GM12878 (cell line): ENCODE results near the gene PFKFB3. TPM values are rescaled to one million over a fixed set of nuclear protein-coding genes. Genes with fewer than 3 reads are reported as not detected.
A peak's percentile ranks its signal among the peaks of the same experiment; 100 is the strongest.

ENCODE experiments used
- CBFB ChIP-seq: IDR thresholded peaks from 2 replicates; pipeline ENCODE4 v1.6.1; 2016; ENCODE audit warnings: antibody characterized with exemption, low read depth
- EP300 ChIP-seq, 2 experiments: fragments of 150-350 bp in 1 of 2; IDR thresholded peaks; 2 replicates each; pipeline ENCODE4 v1.6.1; 2011 to 2012; ENCODE audit warnings: low read depth in 2 of 2, low read length in 2 of 2, borderline replicate concordance in 1 of 2, improper control_type of control experiment in 1 of 2, inconsistent platforms in 1 of 2; ENCODE audit not compliant: control insufficient read depth in 1 of 2
- FOS ChIP-seq: IDR thresholded peaks from 3 replicates; pipeline ENCODE4 v1.6.1; 2011; ENCODE audit warnings: borderline replicate concordance; ENCODE audit not compliant: insufficient read length; ENCODE audit errors: extremely low read depth
- FOXM1 ChIP-seq: IDR thresholded peaks from 2 replicates; pipeline ENCODE4 v1.6.1; 2012; ENCODE audit warnings: low read depth, mild to moderate bottlenecking, inconsistent platforms, low read length, moderate library complexity
- HDAC2 ChIP-seq: fragments of 200-600 bp; sonication (generic); IDR thresholded peaks from 2 replicates; pipeline ENCODE4 v1.6.1; 2017
- IKZF2 ChIP-seq, 2 experiments: fragments of 450-650 bp; IDR thresholded peaks; 2 replicates each; pipeline ENCODE4 v1.6.1; 2017; ENCODE audit warnings: mild to moderate bottlenecking in 2 of 2, moderate library complexity in 2 of 2
- NBN ChIP-seq: fragments of 450-650 bp; IDR thresholded peaks from 2 replicates; pipeline ENCODE4 v1.6.1; 2016
- NFXL1 ChIP-seq: fragments of 450-650 bp; IDR thresholded peaks from 2 replicates; pipeline ENCODE4 v1.6.1; 2017; ENCODE audit warnings: antibody characterized with exemption, mild to moderate bottlenecking, borderline replicate concordance
- POU2F2 ChIP-seq: IDR thresholded peaks from 3 replicates; pipeline ENCODE4 v1.6.1; 2011; ENCODE audit warnings: low read depth, mild to moderate bottlenecking, low read length, borderline replicate concordance
- RFX5 ChIP-seq: IDR thresholded peaks from 2 replicates; pipeline ENCODE4 v1.6.1; 2011; ENCODE audit warnings: low read depth, low read length, improper control_type of control experiment
- SIN3A ChIP-seq: IDR thresholded peaks from 2 replicates; pipeline ENCODE4 v1.6.1; 2012; ENCODE audit warnings: low read depth, low read length, improper control_type of control experiment
- STAT3 ChIP-seq: IDR thresholded peaks from 2 replicates; pipeline ENCODE4 v1.6.1; 2011; ENCODE audit warnings: low read depth, low read length, improper control_type of control experiment
- TBL1XR1 ChIP-seq: IDR thresholded peaks from 2 replicates; pipeline ENCODE4 v1.6.1; 2012; ENCODE audit warnings: low read depth, low read length, improper control_type of control experiment
- polyA plus RNA-seq, 11 experiments: library from polyadenylated mRNA; depleted of rRNA in 4 of 11; unstranded in 6 of 11; stranded (reverse) in 5 of 11; fragments of >200 nt; fragmentation: Nextera tagmentation in 4 of 11; fragmentation: Illumina TruSeq in 1 of 11; extraction: Ambion mirVana in 4 of 11; extraction: Trizol in 1 of 11; gene quantifications; 1 replicate in 1 of 11; 2 replicates in 10 of 11; pipeline versions ENCODE4 v1.2.1 to v1.2.3, GENCODE V29; 2011 to 2016; ENCODE audit warnings: inconsistent platforms in 2 of 11, missing spikeins in 2 of 11, low read depth in 1 of 11
- total RNA-seq, 4 experiments: library from RNA; depleted of rRNA in 3 of 4; stranded (reverse); fragments of >200 nt in 3 of 4; fragmentation: Illumina TruSeq in 1 of 4; extraction: Trizol in 1 of 4; gene quantifications; 2 replicates each; pipeline versions ENCODE4 v1.2.1 to v1.2.3, GENCODE V29; 2013 to 2021
- TF ChIP-seq, protein P1 (sequence below): IDR thresholded peaks from 2 replicates; pipeline ENCODE4 v1.6.1; 2011; ENCODE audit warnings: low read depth, mild to moderate bottlenecking, low read length, moderate library complexity, borderline replicate concordance; ENCODE audit errors: extremely low read depth
- TF ChIP-seq, protein P2 (sequence below): IDR thresholded peaks from 2 replicates; pipeline ENCODE4 v1.6.1; 2011; ENCODE audit warnings: mild to moderate bottlenecking, low read depth, low read length, moderate library complexity; ENCODE audit not compliant: insufficient replicate concordance
- TF ChIP-seq, protein P3 (sequence below): fragments of 450-650 bp; IDR thresholded peaks from 2 replicates; pipeline ENCODE4 v1.6.1; 2017; ENCODE audit warnings: mild to moderate bottlenecking, moderate library complexity
- TF ChIP-seq, protein P4 (sequence below): IDR thresholded peaks from 2 replicates; pipeline ENCODE4 v1.6.1; 2012; ENCODE audit warnings: mild to moderate bottlenecking, low read depth, low read length

Gene PFKFB3
- total and polyA plus RNA-seq, 10 of the 15 experiments (the other 5 are each of a cell fraction or from before 2014, with no cell fraction given) = 1.6 to 46.7 (median 13.7) TPM

DNA sequence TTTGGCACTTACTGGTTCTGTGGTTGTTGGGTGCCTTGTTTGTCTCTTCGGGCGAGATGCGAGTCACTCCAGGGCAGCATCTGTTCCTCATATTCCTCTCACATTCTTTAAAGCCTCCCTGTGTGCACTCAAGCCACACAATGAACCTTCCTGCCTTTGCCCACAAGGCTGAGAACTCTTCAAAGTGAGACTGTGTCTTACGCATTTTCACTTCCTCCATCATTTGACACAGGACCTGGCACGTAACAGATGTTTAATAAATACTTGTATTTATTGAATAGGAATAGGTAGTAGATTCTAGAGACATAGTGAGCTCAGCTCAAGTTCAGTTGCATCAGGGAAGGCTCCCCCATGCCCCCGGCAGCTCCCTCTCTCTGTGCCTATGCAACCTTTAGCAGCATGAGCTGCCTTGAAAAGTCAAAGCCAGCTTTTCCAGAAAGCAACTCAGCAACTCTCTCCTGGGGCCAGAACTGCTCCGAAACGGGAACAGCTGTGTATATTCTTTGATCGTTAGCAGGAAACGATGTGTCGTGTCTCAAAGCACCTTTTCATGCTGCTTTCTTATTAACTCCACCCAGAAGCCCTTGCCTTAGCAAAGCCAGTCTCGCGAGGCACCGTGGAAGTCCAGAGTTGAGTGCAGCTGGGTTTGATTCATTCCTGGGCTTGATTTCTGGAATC lies 97.5 kb downstream of the PFKFB3 start (continued):
- TF ChIP-seq, protein P1, sequence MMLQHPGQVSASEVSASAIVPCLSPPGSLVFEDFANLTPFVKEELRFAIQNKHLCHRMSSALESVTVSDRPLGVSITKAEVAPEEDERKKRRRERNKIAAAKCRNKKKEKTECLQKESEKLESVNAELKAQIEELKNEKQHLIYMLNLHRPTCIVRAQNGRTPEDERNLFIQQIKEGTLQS = no peak
- no peak for TF ChIP-seq FOS
- TF ChIP-seq HDAC2 = no peak
- TF ChIP-seq TBL1XR1 = peak; percentile 94; the same call in 1 of the 2 replicates
- TF ChIP-seq RFX5 = no peak
- peak; percentile 84 for TF ChIP-seq NBN
- TF ChIP-seq EP300 (IDR thresholded peaks at IDR 0.05; ENCODE audit: borderline replicate concordance in 1 of 2, control insufficient read depth in 1 of 2, low read depth in 2 of 2, low read length in 2 of 2) = peak; percentile 99 to 100
- TF ChIP-seq POU2F2 = peak; percentile 72; the same call in 2 of the 3 replicates
- no peak for TF ChIP-seq SIN3A
- TF ChIP-seq STAT3 = peak; percentile 63; the same call in 1 of the 2 replicates
- TF ChIP-seq IKZF2 (IDR thresholded peaks at IDR 0.05) = peak; percentile 99
- TF ChIP-seq, protein P2, sequence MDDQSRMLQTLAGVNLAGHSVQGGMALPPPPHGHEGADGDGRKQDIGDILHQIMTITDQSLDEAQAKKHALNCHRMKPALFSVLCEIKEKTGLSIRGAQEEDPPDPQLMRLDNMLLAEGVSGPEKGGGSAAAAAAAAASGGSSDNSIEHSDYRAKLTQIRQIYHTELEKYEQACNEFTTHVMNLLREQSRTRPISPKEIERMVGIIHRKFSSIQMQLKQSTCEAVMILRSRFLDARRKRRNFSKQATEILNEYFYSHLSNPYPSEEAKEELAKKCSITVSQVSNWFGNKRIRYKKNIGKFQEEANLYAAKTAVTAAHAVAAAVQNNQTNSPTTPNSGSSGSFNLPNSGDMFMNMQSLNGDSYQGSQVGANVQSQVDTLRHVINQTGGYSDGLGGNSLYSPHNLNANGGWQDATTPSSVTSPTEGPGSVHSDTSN = no peak
- TF ChIP-seq FOXM1 = peak; percentile 84
- TF ChIP-seq CBFB = peak; percentile 53; the same call in 1 of the 2 replicates
- TF ChIP-seq NFXL1 = no peak
- TF ChIP-seq, protein P3, sequence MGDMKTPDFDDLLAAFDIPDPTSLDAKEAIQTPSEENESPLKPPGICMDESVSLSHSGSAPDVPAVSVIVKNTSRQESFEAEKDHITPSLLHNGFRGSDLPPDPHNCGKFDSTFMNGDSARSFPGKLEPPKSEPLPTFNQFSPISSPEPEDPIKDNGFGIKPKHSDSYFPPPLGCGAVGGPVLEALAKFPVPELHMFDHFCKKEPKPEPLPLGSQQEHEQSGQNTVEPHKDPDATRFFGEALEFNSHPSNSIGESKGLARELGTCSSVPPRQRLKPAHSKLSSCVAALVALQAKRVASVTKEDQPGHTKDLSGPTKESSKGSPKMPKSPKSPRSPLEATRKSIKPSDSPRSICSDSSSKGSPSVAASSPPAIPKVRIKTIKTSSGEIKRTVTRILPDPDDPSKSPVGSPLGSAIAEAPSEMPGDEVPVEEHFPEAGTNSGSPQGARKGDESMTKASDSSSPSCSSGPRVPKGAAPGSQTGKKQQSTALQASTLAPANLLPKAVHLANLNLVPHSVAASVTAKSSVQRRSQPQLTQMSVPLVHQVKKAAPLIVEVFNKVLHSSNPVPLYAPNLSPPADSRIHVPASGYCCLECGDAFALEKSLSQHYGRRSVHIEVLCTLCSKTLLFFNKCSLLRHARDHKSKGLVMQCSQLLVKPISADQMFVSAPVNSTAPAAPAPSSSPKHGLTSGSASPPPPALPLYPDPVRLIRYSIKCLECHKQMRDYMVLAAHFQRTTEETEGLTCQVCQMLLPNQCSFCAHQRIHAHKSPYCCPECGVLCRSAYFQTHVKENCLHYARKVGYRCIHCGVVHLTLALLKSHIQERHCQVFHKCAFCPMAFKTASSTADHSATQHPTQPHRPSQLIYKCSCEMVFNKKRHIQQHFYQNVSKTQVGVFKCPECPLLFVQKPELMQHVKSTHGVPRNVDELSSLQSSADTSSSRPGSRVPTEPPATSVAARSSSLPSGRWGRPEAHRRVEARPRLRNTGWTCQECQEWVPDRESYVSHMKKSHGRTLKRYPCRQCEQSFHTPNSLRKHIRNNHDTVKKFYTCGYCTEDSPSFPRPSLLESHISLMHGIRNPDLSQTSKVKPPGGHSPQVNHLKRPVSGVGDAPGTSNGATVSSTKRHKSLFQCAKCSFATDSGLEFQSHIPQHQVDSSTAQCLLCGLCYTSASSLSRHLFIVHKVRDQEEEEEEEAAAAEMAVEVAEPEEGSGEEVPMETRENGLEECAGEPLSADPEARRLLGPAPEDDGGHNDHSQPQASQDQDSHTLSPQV = peak; percentile 88; the same call in 1 of the 2 replicates
- TF ChIP-seq, protein P4, sequence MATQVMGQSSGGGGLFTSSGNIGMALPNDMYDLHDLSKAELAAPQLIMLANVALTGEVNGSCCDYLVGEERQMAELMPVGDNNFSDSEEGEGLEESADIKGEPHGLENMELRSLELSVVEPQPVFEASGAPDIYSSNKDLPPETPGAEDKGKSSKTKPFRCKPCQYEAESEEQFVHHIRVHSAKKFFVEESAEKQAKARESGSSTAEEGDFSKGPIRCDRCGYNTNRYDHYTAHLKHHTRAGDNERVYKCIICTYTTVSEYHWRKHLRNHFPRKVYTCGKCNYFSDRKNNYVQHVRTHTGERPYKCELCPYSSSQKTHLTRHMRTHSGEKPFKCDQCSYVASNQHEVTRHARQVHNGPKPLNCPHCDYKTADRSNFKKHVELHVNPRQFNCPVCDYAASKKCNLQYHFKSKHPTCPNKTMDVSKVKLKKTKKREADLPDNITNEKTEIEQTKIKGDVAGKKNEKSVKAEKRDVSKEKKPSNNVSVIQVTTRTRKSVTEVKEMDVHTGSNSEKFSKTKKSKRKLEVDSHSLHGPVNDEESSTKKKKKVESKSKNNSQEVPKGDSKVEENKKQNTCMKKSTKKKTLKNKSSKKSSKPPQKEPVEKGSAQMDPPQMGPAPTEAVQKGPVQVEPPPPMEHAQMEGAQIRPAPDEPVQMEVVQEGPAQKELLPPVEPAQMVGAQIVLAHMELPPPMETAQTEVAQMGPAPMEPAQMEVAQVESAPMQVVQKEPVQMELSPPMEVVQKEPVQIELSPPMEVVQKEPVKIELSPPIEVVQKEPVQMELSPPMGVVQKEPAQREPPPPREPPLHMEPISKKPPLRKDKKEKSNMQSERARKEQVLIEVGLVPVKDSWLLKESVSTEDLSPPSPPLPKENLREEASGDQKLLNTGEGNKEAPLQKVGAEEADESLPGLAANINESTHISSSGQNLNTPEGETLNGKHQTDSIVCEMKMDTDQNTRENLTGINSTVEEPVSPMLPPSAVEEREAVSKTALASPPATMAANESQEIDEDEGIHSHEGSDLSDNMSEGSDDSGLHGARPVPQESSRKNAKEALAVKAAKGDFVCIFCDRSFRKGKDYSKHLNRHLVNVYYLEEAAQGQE = no peak
